Endodermal cell (in vitro differentiated cells): ENCODE data around the gene NISCH. TPM values are rescaled to one million over a fixed set of nuclear protein-coding genes. Genes with fewer than 3 reads are reported as not detected.

Source experiments
- DNase-seq: peaks from one replicate; pipeline ENCODE4 v3.0.0-alpha.2; 2017
- H3K27ac ChIP-seq: 2 replicates; pipeline ENCODE4 v1.5.1; 2013; ENCODE audit warnings: mild to moderate bottlenecking, low read depth, low read length, moderate library complexity
- H3K27me3 ChIP-seq: 2 replicates; pipeline ENCODE4 v1.6.1; 2013; ENCODE audit warnings: mild to moderate bottlenecking, low read length, moderate library complexity; ENCODE audit not compliant: insufficient read depth, control insufficient read depth, poor library complexity, severe bottlenecking
- H3K36me3 ChIP-seq: 2 replicates; pipeline ENCODE4 v1.7.0; 2013; ENCODE audit warnings: mild to moderate bottlenecking, low read length, moderate library complexity; ENCODE audit not compliant: control insufficient read depth, insufficient read depth
- H3K4me1 ChIP-seq: one replicate; pipeline ENCODE4 v1.7.0; 2013; ENCODE audit warnings: low read length; ENCODE audit not compliant: control insufficient read depth, insufficient read depth
- H3K4me3 ChIP-seq: 2 replicates; pipeline ENCODE4 v1.5.1; 2013; ENCODE audit warnings: mild to moderate bottlenecking, low read length, moderate library complexity
- H3K9ac ChIP-seq: 2 replicates; pipeline ENCODE4 v1.6.1; 2013; ENCODE audit warnings: mild to moderate bottlenecking, low read length, moderate library complexity; ENCODE audit not compliant: poor library complexity, severe bottlenecking; ENCODE audit errors: extremely low read depth
- H3K9me3 ChIP-seq: 2 replicates; pipeline ENCODE4 v1.6.1; 2013; ENCODE audit warnings: mild to moderate bottlenecking, low read length, moderate library complexity; ENCODE audit not compliant: control insufficient read depth
- H3K27ac Mint-ChIP-seq: 2 replicates; pipeline ENCODE4 v1.8.0; 2020; ENCODE audit warnings: mixed read lengths
- H3K27me3 Mint-ChIP-seq: 2 replicates; pipeline ENCODE4 v1.8.0; 2021; ENCODE audit warnings: mild to moderate bottlenecking, mixed read lengths; ENCODE audit not compliant: insufficient read depth
- H3K36me3 Mint-ChIP-seq: 2 replicates; pipeline ENCODE4 v1.8.0; 2020; ENCODE audit warnings: low read depth, mixed read lengths
- H3K4me1 Mint-ChIP-seq: 2 replicates; pipeline ENCODE4 v1.8.0; 2020; ENCODE audit warnings: mixed read lengths
- H3K4me3 Mint-ChIP-seq: 2 replicates; pipeline ENCODE4 v1.8.0; 2020; ENCODE audit warnings: mild to moderate bottlenecking, moderate library complexity, mixed read lengths
- H3K9me3 Mint-ChIP-seq: 2 replicates; pipeline ENCODE4 v1.8.0; 2020; ENCODE audit warnings: mild to moderate bottlenecking, mixed read lengths
- CTCF ChIP-seq: fragments of 200-600 bp; sonication (generic); conservative IDR thresholded peaks from 2 replicates; pipeline ENCODE4 v1.5.0; 2021; ENCODE audit warnings: antibody characterized with exemption, mild to moderate bottlenecking
- WGBS, 2 experiments: methylation state at CpG; one replicate each; pipeline versions ENCODE4 v1.1.5 to v1.1.7; 2013; ENCODE audit warnings: missing lambda C conversion rate in 2 of 2, mixed read lengths in 1 of 2; ENCODE audit not compliant: insufficient coverage in 1 of 2, insufficient read length in 1 of 2; 5-methylcytosine and 5-hydroxymethylcytosine counted together
- total RNA-seq, 2 donors: library from RNA; stranded (reverse); fragmentation: NEBNext Ultra II Directional in 1 of 2; extraction: Animal tissue kit (Norgen Biotek cat#: 25700) in 1 of 2; gene quantifications; 2 replicates in 1 of 2; 3 replicates in 1 of 2; pipeline ENCODE4 v1.2.1, GENCODE V29; 2021

The NISCH gene
- total RNA-seq, 2 donors from 2014 or later: 151 to 156 TPM

- peak overlapping the region; percentile 6 for H3K9ac ChIP-seq
- peak; percentile 54 for DNase-seq
- peak overlapping the region; percentile 60 for H3K4me3 ChIP-seq
- H3K27me3 ChIP-seq: no peaks in the 10 kb centered on the region
- H3K4me1 Mint-ChIP-seq: peaks cover 33% of the 10 kb centered on the region
- H3K27me3 Mint-ChIP-seq: no peaks in the 10 kb centered on the region
- no peaks in the 10 kb centered on the region for H3K9me3 Mint-ChIP-seq
- H3K36me3 ChIP-seq: peaks cover 12% of the 10 kb centered on the region
- H3K9me3 ChIP-seq: no peaks in the 10 kb centered on the region
- H3K27ac ChIP-seq: no peak overlapping the region
- peak overlapping the region; percentile 43 for H3K4me3 Mint-ChIP-seq
- TF ChIP-seq CTCF: no peak
- H3K27ac Mint-ChIP-seq: peak overlapping the region; percentile 86
- 69 to 78% methylated on average over 8 to 11 of the region's 11 CpGs for WGBS, 2 experiments
- peaks cover 7% of the 10 kb centered on the region for H3K36me3 Mint-ChIP-seq
- peaks cover 23% of the 10 kb centered on the region for H3K4me1 ChIP-seq
Observed at GRCh38 chr3:52452570-52453221, 2.7 kb upstream of the NISCH start.

- H3K9me3 Mint-ChIP-seq: no peaks in the 10 kb centered on the region
- Histone ChIP-seq H3K27me3 (no peaks in the 10 kb centered on the region), H3K4me3 (peak within 1 kb of the TSS; percentile 77), H3K36me3 (peaks cover 22% of the 10 kb centered on the region), H3K4me1 (peaks cover 24% of the 10 kb centered on the region), H3K27ac (no peak within 1 kb of the TSS), H3K9ac (peak within 1 kb of the TSS; percentile 6), H3K9me3 (no peaks in the 10 kb centered on the region)
- no peaks in the 10 kb centered on the region for H3K27me3 Mint-ChIP-seq
- H3K4me3 Mint-ChIP-seq: peak within 1 kb of the TSS; percentile 95
- H3K36me3 Mint-ChIP-seq: peaks cover 17% of the 10 kb centered on the region
- WGBS, 2 experiments: 48 to 61% methylated on average over 9 to 16 of the region's 16 CpGs
- peak within 1 kb of the TSS; percentile 87 for H3K27ac Mint-ChIP-seq
- peak; percentile 88 for DNase-seq
- peaks cover 33% of the 10 kb centered on the region for H3K4me1 Mint-ChIP-seq
- TF ChIP-seq CTCF: no peak
Observed at GRCh38 chr3:52453496-52454249, 1.7 kb upstream of the NISCH start, which contains the start of gene TNNC1. Gene TNNC1 (minus strand): TSS chr3:52454041. CDS start chr3:52454015, 26 bp downstream.

- no peak overlapping the region for H3K27ac ChIP-seq
- Mint-ChIP-seq H3K27me3 (no peaks in the 10 kb centered on the region), H3K36me3 (peaks cover 22% of the 10 kb centered on the region), H3K27ac (peak overlapping the region; percentile 87), H3K4me3 (peak overlapping the region; percentile 95), H3K4me1 (peaks cover 33% of the 10 kb centered on the region), H3K9me3 (no peaks in the 10 kb centered on the region)
- H3K4me1 ChIP-seq: peaks cover 24% of the 10 kb centered on the region
- peak; percentile 45 for DNase-seq
- 90 to 92% methylated on average over 8 of the region's 8 CpGs for WGBS, 2 experiments
- H3K9ac ChIP-seq: no peak overlapping the region
- TF ChIP-seq CTCF: no peak
- no peak overlapping the region for H3K4me3 ChIP-seq
- no peaks in the 10 kb centered on the region for H3K27me3 ChIP-seq
- peaks cover 28% of the 10 kb centered on the region for H3K36me3 ChIP-seq
- no peaks in the 10 kb centered on the region for H3K9me3 ChIP-seq
Observed at GRCh38 chr3:52454250-52454937, 1.0 kb upstream of the NISCH start.
